Thoracic aorta (tissue), 2 donors: ENCODE results near the gene SLC44A1. TPM values are rescaled to one million over a fixed set of nuclear protein-coding genes. Genes with fewer than 3 reads are reported as not detected.

ENCODE experiments used
- ATAC-seq: fragments of 150-250 bp; one replicate; pipeline ENCODE4 v1.8.0; 2017; ENCODE audit warnings: low read depth; ENCODE audit not compliant: insufficient number of reproducible peaks, low FRiP score
- DNase-seq: peaks from one replicate; pipeline ENCODE4 v3.0.0-alpha.2; 2020; ENCODE audit warnings: low spot score
- H3K27ac ChIP-seq, 2 donors: fragments of 200-600 bp; sonication (generic); 1 replicate in 1 of 2; 2 replicates in 1 of 2; pipeline ENCODE4 v1.5.1; 2016; ENCODE audit warnings: mild to moderate bottlenecking in 2 of 2, moderate library complexity in 2 of 2
- H3K27me3 ChIP-seq: fragments of 200-600 bp; sonication (generic); replicated peaks from 2 replicates; pipeline ENCODE4 v1.6.0; 2016; ENCODE audit warnings: mild to moderate bottlenecking; ENCODE audit not compliant: insufficient read depth
- H3K36me3 ChIP-seq: fragments of 200-600 bp; sonication (generic); one replicate; pipeline ENCODE4 v1.5.1; 2016
- H3K4me1 ChIP-seq, 2 donors: fragments of 200-600 bp; sonication (generic); 1 replicate in 1 of 2; 2 replicates in 1 of 2; pipeline versions ENCODE4 v1.5.1 to v1.6.0; 2016; ENCODE audit warnings: low read depth in 2 of 2, mild to moderate bottlenecking in 1 of 2; ENCODE audit not compliant: control insufficient read depth in 1 of 2
- H3K4me3 ChIP-seq: fragments of 200-600 bp; sonication (generic); 2 replicates; pipeline ENCODE4 v1.5.1; 2016; ENCODE audit warnings: mild to moderate bottlenecking
- H3K9me3 ChIP-seq: fragments of 200-600 bp; sonication (generic); 2 replicates; pipeline ENCODE4 v1.5.1; 2016
- CTCF ChIP-seq: fragments of 200-600 bp; sonication (generic); IDR thresholded peaks from one replicate; pipeline ENCODE4 v1.5.1; 2019; ENCODE audit warnings: antibody characterized with exemption
- total RNA-seq, 2 donors: library from RNA; depleted of rRNA; stranded (reverse); fragments of >200 nt; gene quantifications; one replicate each; pipeline versions ENCODE4 v1.1.0 to v1.2.3, GENCODE V29; 2016

The SLC44A1 gene
- total RNA-seq, 2 donors from 2014 or later = 33.9 to 58.8 TPM

- TF ChIP-seq CTCF = no peak
- Histone ChIP-seq H3K4me1 (no peaks in the 10 kb centered on the region), H3K36me3 (peaks cover 5% of the 10 kb centered on the region), H3K4me3 (no peak overlapping the region), H3K27ac (no peak overlapping the region), H3K9me3 (no peaks in the 10 kb centered on the region), H3K27me3 (no peaks in the 10 kb centered on the region)
- DNase-seq (no peak), ATAC-seq (no peak)
Measured at GRCh38 chr9:105339849-105340248, 95.4 kb downstream of the SLC44A1 start.

DNA sequence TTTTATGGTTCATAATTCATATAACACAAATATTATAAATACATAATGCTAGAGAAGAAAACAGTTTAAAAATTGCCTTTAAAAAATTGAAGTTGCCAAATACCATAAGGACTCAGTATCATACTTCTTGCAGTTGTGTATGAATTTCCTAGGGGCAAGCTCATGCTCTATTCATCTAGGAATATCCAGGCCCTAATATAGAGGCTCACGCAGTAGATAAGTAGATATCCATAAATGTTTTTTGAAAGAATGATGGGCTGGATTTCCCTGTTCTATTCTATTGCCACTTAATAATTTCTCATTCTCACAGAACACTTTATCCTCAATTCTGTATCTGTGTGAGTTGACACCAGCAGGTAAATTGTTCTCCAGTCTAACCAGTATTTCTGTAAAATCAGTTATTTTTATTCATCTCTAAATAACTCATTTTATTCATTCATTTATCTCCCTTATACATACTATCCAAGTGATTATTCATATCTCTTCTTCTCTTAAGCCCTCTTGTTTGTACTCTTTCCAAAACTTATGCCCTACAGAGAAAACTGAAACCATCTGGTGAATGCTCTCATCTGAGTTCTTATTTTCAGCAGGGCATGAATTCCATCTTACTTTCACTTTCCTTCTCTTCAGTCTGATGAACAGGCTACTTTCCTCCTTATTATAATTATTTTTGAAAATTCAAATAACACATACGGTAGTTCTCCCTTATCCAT, 97.1 kb downstream of the SLC44A1 start:
- H3K9me3 ChIP-seq = no peaks in the 10 kb centered on the region
- peaks cover 1% of the 10 kb centered on the region for H3K36me3 ChIP-seq
- H3K4me1 ChIP-seq = peaks cover 0 to 3% of the 10 kb centered on the region in 2 donors
- TF ChIP-seq CTCF = no peak
- DNase-seq = no peak
- H3K27me3 ChIP-seq = no peaks in the 10 kb centered on the region
- ATAC-seq = no peak
- no peak overlapping the region for H3K4me3 ChIP-seq
- H3K27ac ChIP-seq = no peak overlapping the region

DNA sequence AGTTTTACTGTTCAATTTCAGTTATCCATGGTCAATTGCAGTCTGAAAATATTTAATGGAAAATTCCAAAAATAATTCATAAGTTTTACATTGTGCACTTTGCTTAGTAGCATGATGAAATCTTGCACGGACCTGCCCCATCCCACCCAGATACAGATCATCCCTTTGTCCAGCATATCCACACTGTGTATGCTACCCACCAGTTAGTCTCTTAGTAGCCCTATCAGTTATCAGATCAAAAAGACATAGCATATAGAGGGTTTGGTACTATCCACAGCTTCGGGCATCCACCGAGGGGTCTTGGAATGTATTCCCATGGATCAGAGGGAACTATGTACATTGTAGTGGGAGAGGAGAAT, 97.7 kb downstream of the SLC44A1 start:
- ATAC-seq (no peak), DNase-seq (no peak)
- Histone ChIP-seq H3K4me3 (no peak overlapping the region), H3K27ac (no peak overlapping the region), H3K9me3 (no peaks in the 10 kb centered on the region), H3K36me3 (no peaks in the 10 kb centered on the region), H3K4me1 (peaks cover 0 to 3% of the 10 kb centered on the region in 2 donors), H3K27me3 (no peaks in the 10 kb centered on the region)
- no peak for TF ChIP-seq CTCF

DNA sequence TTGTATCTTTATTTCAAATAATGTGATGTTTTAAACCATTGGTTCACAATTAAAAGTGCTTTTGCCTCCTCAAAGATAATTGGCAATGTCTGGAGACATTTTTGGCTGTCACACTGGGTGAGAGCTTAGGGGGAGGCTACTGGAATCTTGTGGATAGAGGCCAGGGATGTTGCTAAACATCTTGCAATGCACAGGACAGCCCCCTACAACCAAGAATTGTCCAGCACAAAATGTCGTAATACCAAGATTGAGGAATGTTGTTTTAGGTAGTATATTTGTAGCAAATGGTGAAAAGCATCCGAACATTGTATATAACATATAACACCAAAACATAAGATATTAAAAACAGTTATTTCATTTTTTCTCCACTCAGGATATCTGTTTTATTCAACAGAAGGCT, 99.8 kb downstream of the SLC44A1 start:
- H3K27me3 ChIP-seq = no peaks in the 10 kb centered on the region
- no peak for DNase-seq
- H3K4me3 ChIP-seq = no peak overlapping the region
- H3K4me1 ChIP-seq = peaks cover 0 to 3% of the 10 kb centered on the region in 2 donors
- ATAC-seq = no peak
- H3K9me3 ChIP-seq = no peaks in the 10 kb centered on the region
- no peak overlapping the region for H3K27ac ChIP-seq
- H3K36me3 ChIP-seq = no peaks in the 10 kb centered on the region
- no peak for TF ChIP-seq CTCF

DNA sequence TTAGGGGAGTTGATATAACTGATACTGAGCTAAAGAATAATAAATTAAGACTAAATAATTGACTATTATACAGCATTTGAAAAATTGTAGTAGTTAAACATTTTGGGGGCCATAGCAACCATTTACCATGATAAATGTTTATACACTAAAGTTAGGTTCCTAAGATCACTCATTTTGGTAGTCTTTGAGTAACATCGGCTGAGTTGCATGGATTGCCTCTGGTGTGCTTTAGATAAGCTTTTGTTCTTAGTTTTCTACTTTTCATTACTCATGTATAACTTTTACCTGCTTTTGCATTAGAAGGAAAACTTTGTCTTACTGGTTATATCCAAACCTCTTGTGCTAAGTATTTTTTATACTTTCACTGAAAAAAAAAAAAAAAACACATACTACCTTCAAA, 101.2 kb downstream of the SLC44A1 start:
- Histone ChIP-seq H3K27ac (no peak overlapping the region), H3K27me3 (no peaks in the 10 kb centered on the region), H3K36me3 (no peaks in the 10 kb centered on the region), H3K4me3 (no peak overlapping the region), H3K9me3 (no peaks in the 10 kb centered on the region), H3K4me1 (peaks cover 0 to 3% of the 10 kb centered on the region in 2 donors)
- TF ChIP-seq CTCF = no peak
- ATAC-seq = no peak
- no peak for DNase-seq
